Astrocyte (in vitro differentiated cells and primary cell): ENCODE measurements around the gene FAM3A. TPM values are rescaled to one million over a fixed set of nuclear protein-coding genes. Genes with fewer than 3 reads are reported as not detected.

Experiments
- DNase-seq: peaks from one replicate; pipeline ENCODE4 v3.0.0-alpha.2; 2010; ENCODE audit warnings: low read depth
- FAIRE-seq: peaks from 2 replicates; lab custom pipeline; 2011; peaks lifted over from hg19 to GRCh38; lab: Jason Lieb, UNC
- H2AFZ ChIP-seq: 2 replicates; pipeline ENCODE4 v1.6.0; 2012; ENCODE audit warnings: low read depth, low read length, inconsistent platforms
- H3K27ac ChIP-seq: 2 replicates; pipeline ENCODE4 v1.5.1; 2011; ENCODE audit warnings: low read depth, low read length, inconsistent platforms
- H3K27me3 ChIP-seq: 2 replicates; pipeline ENCODE4 v1.6.0; 2011; ENCODE audit warnings: low read length, inconsistent platforms; ENCODE audit not compliant: insufficient read depth
- H3K36me3 ChIP-seq: 2 replicates; pipeline ENCODE4 v1.5.1; 2011; ENCODE audit warnings: low read length, inconsistent platforms; ENCODE audit not compliant: insufficient read depth
- H3K4me1 ChIP-seq: 2 replicates; pipeline ENCODE4 v1.5.1; 2011; ENCODE audit warnings: low read length, inconsistent platforms; ENCODE audit not compliant: insufficient read depth
- H3K4me2 ChIP-seq: 2 replicates; pipeline ENCODE4 v1.6.0; 2012; ENCODE audit warnings: low read length, inconsistent platforms
- H3K4me3 ChIP-seq: 2 replicates; pipeline ENCODE4 v1.5.1; 2011; ENCODE audit warnings: low read depth, mild to moderate bottlenecking, low read length, inconsistent platforms; ENCODE audit not compliant: insufficient read depth
- H3K79me2 ChIP-seq: 2 replicates; pipeline ENCODE4 v1.6.0; 2012; ENCODE audit warnings: mild to moderate bottlenecking, low read length, inconsistent platforms; ENCODE audit not compliant: insufficient read depth
- H3K9ac ChIP-seq: 2 replicates; pipeline ENCODE4 v1.6.0; 2012; ENCODE audit warnings: mild to moderate bottlenecking, low read length, inconsistent platforms
- H3K9me3 ChIP-seq: 2 replicates; pipeline ENCODE4 v1.5.1; 2012; ENCODE audit warnings: low read depth, mild to moderate bottlenecking, low read length, inconsistent platforms; ENCODE audit not compliant: insufficient read depth
- H4K20me1 ChIP-seq: 2 replicates; pipeline ENCODE4 v1.6.0; 2012; ENCODE audit warnings: low read length, inconsistent platforms; ENCODE audit not compliant: insufficient read depth
- H3K27ac Mint-ChIP-seq: one replicate; pipeline ENCODE4 v1.8.0; 2021; ENCODE audit warnings: mild to moderate bottlenecking, mixed read lengths; ENCODE audit not compliant: unreplicated experiment
- H3K27me3 Mint-ChIP-seq: one replicate; pipeline ENCODE4 v1.8.0; 2021; ENCODE audit warnings: low read depth, mixed read lengths; ENCODE audit not compliant: unreplicated experiment
- H3K36me3 Mint-ChIP-seq: one replicate; pipeline ENCODE4 v1.8.0; 2021; ENCODE audit warnings: low read depth, mixed read lengths; ENCODE audit not compliant: unreplicated experiment
- H3K4me1 Mint-ChIP-seq: one replicate; pipeline ENCODE4 v1.8.0; 2021; ENCODE audit warnings: low read depth, mixed read lengths; ENCODE audit not compliant: unreplicated experiment
- H3K4me3 Mint-ChIP-seq: one replicate; pipeline ENCODE4 v1.8.0; 2021; ENCODE audit warnings: mild to moderate bottlenecking, moderate library complexity, mixed read lengths; ENCODE audit not compliant: unreplicated experiment
- H3K9me3 Mint-ChIP-seq: one replicate; pipeline ENCODE4 v1.8.0; 2021; ENCODE audit warnings: mild to moderate bottlenecking, mixed read lengths; ENCODE audit not compliant: unreplicated experiment
- CTCF ChIP-seq: IDR thresholded peaks from 2 replicates; pipeline ENCODE4 v1.5.1; 2011; ENCODE audit warnings: low read depth, mild to moderate bottlenecking, inconsistent platforms, low read length, moderate library complexity; ENCODE audit not compliant: insufficient read depth
- EZH2 ChIP-seq: IDR thresholded peaks from 2 replicates; pipeline ENCODE4 v1.6.1; 2012; ENCODE audit warnings: mild to moderate bottlenecking, low read length, inconsistent platforms; ENCODE audit not compliant: insufficient read depth
- total RNA-seq: library from RNA; stranded (reverse); gene quantifications from 2 replicates; pipeline ENCODE4 v1.2.1, GENCODE V29; 2021

FAM3A gene
- total RNA-seq, 1 donor from 2014 or later = 20.9 TPM

GRCh38 chrX:154545673-154546274 is 29.7 kb upstream of the FAM3A start:
- Mint-ChIP-seq H3K4me3 (peak overlapping the region; percentile 83), H3K4me1 (peaks cover 9% of the 10 kb centered on the region), H3K36me3 (peaks cover 3% of the 10 kb centered on the region), H3K27me3 (no peaks in the 10 kb centered on the region), H3K27ac (no peak overlapping the region), H3K9me3 (no peaks in the 10 kb centered on the region)
- Histone ChIP-seq H3K4me3 (peak overlapping the region; percentile 94), H3K27me3 (no peaks in the 10 kb centered on the region), H3K79me2 (peaks cover 47% of the 10 kb centered on the region), H3K9me3 (no peaks in the 10 kb centered on the region), H4K20me1 (peaks cover 18% of the 10 kb centered on the region), H2AFZ (no peak overlapping the region), H3K27ac (no peak overlapping the region), H3K4me1 (peaks cover 38% of the 10 kb centered on the region), H3K9ac (peak overlapping the region; percentile 83), H3K36me3 (no peaks in the 10 kb centered on the region), H3K4me2 (peak overlapping the region; percentile 100)
- no peak for FAIRE-seq
- TF ChIP-seq EZH2 (no peak), CTCF (no peak)
- no peak for DNase-seq

GRCh38 chrX:154542723-154543424 is 26.8 kb upstream of the FAM3A start:
- Mint-ChIP-seq H3K9me3 (no peaks in the 10 kb centered on the region), H3K27ac (no peak overlapping the region), H3K4me1 (no peaks in the 10 kb centered on the region), H3K4me3 (no peak overlapping the region), H3K27me3 (no peaks in the 10 kb centered on the region), H3K36me3 (no peaks in the 10 kb centered on the region)
- peaks cover 31% of the 10 kb centered on the region for H3K79me2 ChIP-seq
- H3K9me3 ChIP-seq = no peaks in the 10 kb centered on the region
- FAIRE-seq (no peak), DNase-seq (no peak)
- H3K27me3 ChIP-seq = no peaks in the 10 kb centered on the region
- H3K4me2 ChIP-seq = peak overlapping the region; percentile 74
- H3K4me3 ChIP-seq = no peak overlapping the region
- no peak overlapping the region for H2AFZ ChIP-seq
- no peaks in the 10 kb centered on the region for H3K36me3 ChIP-seq
- H3K9ac ChIP-seq = peak overlapping the region; percentile 73
- peaks cover 3% of the 10 kb centered on the region for H4K20me1 ChIP-seq
- TF ChIP-seq EZH2 (no peak), CTCF (no peak)
- peaks cover 31% of the 10 kb centered on the region for H3K4me1 ChIP-seq
- peak overlapping the region; percentile 91 for H3K27ac ChIP-seq
